Measurements from ENCODE around the gene RNF13.

RNF13 gene

GRCh38 chr3:149843502-149843901, 30.5 kb downstream of the RNF13 start:
- TF ChIP-seq ZFX (IDR thresholded peaks at IDR 0.05; ENCODE audit: borderline replicate concordance) (no peak), CTCF (IDR thresholded peaks at IDR 0.05) (no peak)

GRCh38 chr3:149844091-149844490, 31.1 kb downstream of the RNF13 start:
- H3K27ac ChIP-seq = no peak overlapping the region
- no peak for TF ChIP-seq ZFX (IDR thresholded peaks at IDR 0.05; ENCODE audit: borderline replicate concordance)
- TF ChIP-seq CTCF (IDR thresholded peaks at IDR 0.05) = no peak

More at GRCh38 chr3:149843502-149843901, 30.5 kb downstream of the RNF13 start:
- H3K27ac ChIP-seq = no peak overlapping the region

- no peak overlapping the region for H3K27ac ChIP-seq
- no peak for TF ChIP-seq CTCF (IDR thresholded peaks at IDR 0.05)
- no peak for TF ChIP-seq ZFX (IDR thresholded peaks at IDR 0.05; ENCODE audit: borderline replicate concordance)
Measured at GRCh38 chr3:149845570-149846244, 32.7 kb downstream of the RNF13 start.

- TF ChIP-seq CTCF (IDR thresholded peaks at IDR 0.05) = no peak
- no peak for TF ChIP-seq ZFX (IDR thresholded peaks at IDR 0.05; ENCODE audit: borderline replicate concordance)
- H3K27ac ChIP-seq = no peak overlapping the region
Measured at GRCh38 chr3:149848238-149848637, 35.2 kb downstream of the RNF13 start.

GRCh38 chr3:149848688-149849087, 35.7 kb downstream of the RNF13 start:
- no peak for TF ChIP-seq CTCF (IDR thresholded peaks at IDR 0.05)
- no peak for TF ChIP-seq ZFX (IDR thresholded peaks at IDR 0.05; ENCODE audit: borderline replicate concordance)
- no peak overlapping the region for H3K27ac ChIP-seq

GRCh38 chr3:149850787-149851584, 38.0 kb downstream of the RNF13 start:
- no peak for TF ChIP-seq CTCF (IDR thresholded peaks at IDR 0.05)
- no peak for TF ChIP-seq ZFX (IDR thresholded peaks at IDR 0.05; ENCODE audit: borderline replicate concordance)
- H3K27ac ChIP-seq = no peak overlapping the region

GRCh38 chr3:149858911-149859310, 45.9 kb downstream of the RNF13 start:
- no peak for TF ChIP-seq ZFX (IDR thresholded peaks at IDR 0.05; ENCODE audit: borderline replicate concordance)
- TF ChIP-seq CTCF (IDR thresholded peaks at IDR 0.05) = no peak
- H3K27ac ChIP-seq = no peak overlapping the region
